Loucy (cell line): ENCODE measurements around the gene SLX4IP.

Source experiments
- H2AFZ ChIP-seq: fragments of 200-600 bp; sonication (generic); 2 replicates; pipeline ENCODE4 v1.6.0; 2016; ENCODE audit warnings: antibody characterized with exemption, mild to moderate bottlenecking, low read length, moderate library complexity
- H3F3A ChIP-seq: fragments of 200-600 bp; 2 replicates; pipeline ENCODE4 v1.6.0; 2016; ENCODE audit warnings: antibody characterized with exemption, low read depth, mild to moderate bottlenecking
- H3K27me3 ChIP-seq: fragments of 200-600 bp; sonication (generic); 2 replicates; pipeline ENCODE4 v1.6.1; 2014; ENCODE audit warnings: low read length, mild to moderate bottlenecking; ENCODE audit not compliant: insufficient read depth, poor library complexity, severe bottlenecking
- H3K36me3 ChIP-seq: fragments of 200-600 bp; sonication (generic); 2 replicates; pipeline ENCODE4 v1.6.1; 2016; ENCODE audit warnings: low read length; ENCODE audit not compliant: insufficient read depth
- H3K4me1 ChIP-seq: fragments of 200-600 bp; sonication (generic); 2 replicates; pipeline ENCODE4 v1.5.1; 2014; ENCODE audit warnings: low read length, mild to moderate bottlenecking; ENCODE audit not compliant: insufficient read depth, poor library complexity, severe bottlenecking
- H3K4me2 ChIP-seq: fragments of 200-600 bp; sonication (generic); 2 replicates; pipeline ENCODE4 v1.6.0; 2014; ENCODE audit warnings: antibody characterized with exemption, low read length, low read depth, mild to moderate bottlenecking; ENCODE audit not compliant: poor library complexity, severe bottlenecking
- H3K4me3 ChIP-seq: fragments of 200-600 bp; sonication (generic); 2 replicates; pipeline ENCODE4 v1.5.1; 2014; ENCODE audit warnings: low read length, mild to moderate bottlenecking, mixed read lengths; ENCODE audit not compliant: poor library complexity, severe bottlenecking
- H3K79me2 ChIP-seq: fragments of 200-600 bp; sonication (generic); 2 replicates; pipeline ENCODE4 v1.6.1; 2014; ENCODE audit warnings: low read length; ENCODE audit not compliant: insufficient read depth
- H3K9ac ChIP-seq: fragments of 200-600 bp; sonication (generic); 2 replicates; pipeline ENCODE4 v1.6.0; 2014; ENCODE audit warnings: mild to moderate bottlenecking, low read depth, low read length, moderate library complexity; ENCODE audit not compliant: poor library complexity, severe bottlenecking
- H3K9me2 ChIP-seq: fragments of 200-600 bp; sonication (generic); replicated peaks from 2 replicates; pipeline ENCODE4 v1.6.1; 2016; ENCODE audit warnings: low read depth, low read length, mixed read lengths
- H3K9me3 ChIP-seq: fragments of 200-600 bp; sonication (generic); 2 replicates; pipeline ENCODE4 v1.6.1; 2014; ENCODE audit warnings: mild to moderate bottlenecking, antibody characterized with exemption, low read length, low read depth; ENCODE audit not compliant: insufficient read depth
- H4K20me1 ChIP-seq: fragments of 200-600 bp; sonication (generic); 2 replicates; pipeline ENCODE4 v1.6.0; 2014; ENCODE audit warnings: antibody characterized with exemption, low read length, mild to moderate bottlenecking; ENCODE audit not compliant: insufficient read depth, poor library complexity, severe bottlenecking
- CTCF ChIP-seq: fragments of 200-600 bp; sonication (generic); conservative IDR thresholded peaks from 2 replicates; pipeline ENCODE4 v1.5.1; 2014; ENCODE audit warnings: mild to moderate bottlenecking, antibody characterized with exemption, low read length
- EZH2phosphoT487 ChIP-seq: fragments of 200-600 bp; IDR thresholded peaks from 2 replicates; pipeline ENCODE4 v1.6.1; 2018; ENCODE audit warnings: antibody characterized with exemption, mild to moderate bottlenecking, moderate library complexity, borderline replicate concordance

Gene SLX4IP

GRCh38 chr20:10625641-10626040 lies 190.5 kb downstream of the SLX4IP start:
- Histone ChIP-seq H3K79me2 (no peaks in the 10 kb centered on the region), H3K27me3 (no peaks in the 10 kb centered on the region), H2AFZ (no peak overlapping the region), H3K9ac (no peak overlapping the region), H3K4me3 (no peak overlapping the region), H3K4me2 (no peak overlapping the region), H3K36me3 (no peaks in the 10 kb centered on the region), H3K9me3 (no peaks in the 10 kb centered on the region), H4K20me1 (no peaks in the 10 kb centered on the region), H3K9me2 (no peaks in the 10 kb centered on the region), H3F3A (no peaks in the 10 kb centered on the region), H3K4me1 (no peaks in the 10 kb centered on the region)
- TF ChIP-seq CTCF: no peak
- no peak for TF ChIP-seq EZH2phosphoT487

GRCh38 chr20:10626896-10627295 lies 191.8 kb downstream of the SLX4IP start:
- no peak overlapping the region for H3K4me3 ChIP-seq
- no peaks in the 10 kb centered on the region for H3K27me3 ChIP-seq
- H3K4me1 ChIP-seq: no peaks in the 10 kb centered on the region
- no peak overlapping the region for H3K9ac ChIP-seq
- H3K79me2 ChIP-seq: no peaks in the 10 kb centered on the region
- TF ChIP-seq CTCF: no peak
- no peak for TF ChIP-seq EZH2phosphoT487
- no peaks in the 10 kb centered on the region for H3K9me3 ChIP-seq
- H4K20me1 ChIP-seq: no peaks in the 10 kb centered on the region
- H3F3A ChIP-seq: no peaks in the 10 kb centered on the region
- H3K36me3 ChIP-seq: no peaks in the 10 kb centered on the region
- no peak overlapping the region for H2AFZ ChIP-seq
- no peaks in the 10 kb centered on the region for H3K9me2 ChIP-seq
- H3K4me2 ChIP-seq: no peak overlapping the region

GRCh38 chr20:10629946-10630650 lies 195.0 kb downstream of the SLX4IP start:
- no peaks in the 10 kb centered on the region for H3K27me3 ChIP-seq
- no peaks in the 10 kb centered on the region for H3K9me3 ChIP-seq
- H3K4me2 ChIP-seq: no peak overlapping the region
- no peak overlapping the region for H3K9ac ChIP-seq
- no peaks in the 10 kb centered on the region for H3K9me2 ChIP-seq
- H2AFZ ChIP-seq: no peak overlapping the region
- no peaks in the 10 kb centered on the region for H3K79me2 ChIP-seq
- H3K4me1 ChIP-seq: no peaks in the 10 kb centered on the region
- TF ChIP-seq CTCF (no peak), EZH2phosphoT487 (no peak)
- H3F3A ChIP-seq: no peaks in the 10 kb centered on the region
- no peak overlapping the region for H3K4me3 ChIP-seq
- H4K20me1 ChIP-seq: no peaks in the 10 kb centered on the region
- H3K36me3 ChIP-seq: no peaks in the 10 kb centered on the region
